LNCAP (cell line): ENCODE results near the gene UNC93B1.

Experiments used
- TF ChIP-seq, protein P1 (sequence below): fragments of 450-650 bp; IDR thresholded peaks from 2 replicates; pipeline ENCODE4 v1.5.1; 2017; ENCODE audit warnings: mild to moderate bottlenecking

The UNC93B1 gene

DNA sequence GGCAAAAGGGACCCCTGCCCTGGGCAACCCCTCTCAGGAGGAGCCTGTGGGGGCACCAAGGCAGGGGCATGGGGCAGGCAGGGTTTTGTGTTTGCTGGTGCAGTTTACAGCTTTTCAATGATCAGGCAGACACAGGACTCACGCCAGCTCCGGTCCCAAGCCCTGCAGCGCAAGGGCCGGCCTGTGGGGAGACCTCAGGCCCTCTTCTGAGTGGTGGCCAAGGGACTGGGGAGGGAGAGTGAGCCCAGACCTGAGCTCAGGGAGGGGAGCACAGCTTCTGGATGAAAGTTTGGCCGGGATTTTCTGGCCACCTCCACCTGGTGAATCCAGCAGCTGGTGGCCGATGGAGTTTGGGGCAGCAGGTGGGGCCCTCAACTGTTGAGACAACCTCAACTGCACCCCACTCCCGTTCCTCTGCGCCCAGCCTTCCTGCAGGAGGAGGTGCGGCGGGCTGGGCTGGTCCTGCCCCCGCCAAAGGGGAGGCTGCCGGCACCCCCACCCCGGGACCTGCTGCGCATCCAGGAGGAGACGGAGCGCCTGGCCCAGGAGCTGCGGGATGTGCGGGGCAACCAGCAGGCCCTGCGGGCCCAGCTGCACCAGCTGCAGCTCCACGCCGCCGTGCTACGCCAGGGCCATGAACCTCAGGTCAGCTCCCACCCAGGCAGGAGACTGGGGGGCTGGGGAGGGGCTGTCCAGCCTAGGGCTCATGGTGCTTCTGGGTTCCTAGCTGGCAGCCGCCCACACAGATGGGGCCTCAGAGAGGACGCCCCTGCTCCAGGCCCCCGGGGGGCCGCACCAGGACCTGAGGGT, 38.5 kb upstream of the UNC93B1 start:
- TF ChIP-seq, protein P1, sequence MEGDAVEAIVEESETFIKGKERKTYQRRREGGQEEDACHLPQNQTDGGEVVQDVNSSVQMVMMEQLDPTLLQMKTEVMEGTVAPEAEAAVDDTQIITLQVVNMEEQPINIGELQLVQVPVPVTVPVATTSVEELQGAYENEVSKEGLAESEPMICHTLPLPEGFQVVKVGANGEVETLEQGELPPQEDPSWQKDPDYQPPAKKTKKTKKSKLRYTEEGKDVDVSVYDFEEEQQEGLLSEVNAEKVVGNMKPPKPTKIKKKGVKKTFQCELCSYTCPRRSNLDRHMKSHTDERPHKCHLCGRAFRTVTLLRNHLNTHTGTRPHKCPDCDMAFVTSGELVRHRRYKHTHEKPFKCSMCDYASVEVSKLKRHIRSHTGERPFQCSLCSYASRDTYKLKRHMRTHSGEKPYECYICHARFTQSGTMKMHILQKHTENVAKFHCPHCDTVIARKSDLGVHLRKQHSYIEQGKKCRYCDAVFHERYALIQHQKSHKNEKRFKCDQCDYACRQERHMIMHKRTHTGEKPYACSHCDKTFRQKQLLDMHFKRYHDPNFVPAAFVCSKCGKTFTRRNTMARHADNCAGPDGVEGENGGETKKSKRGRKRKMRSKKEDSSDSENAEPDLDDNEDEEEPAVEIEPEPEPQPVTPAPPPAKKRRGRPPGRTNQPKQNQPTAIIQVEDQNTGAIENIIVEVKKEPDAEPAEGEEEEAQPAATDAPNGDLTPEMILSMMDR: no peak

DNA sequence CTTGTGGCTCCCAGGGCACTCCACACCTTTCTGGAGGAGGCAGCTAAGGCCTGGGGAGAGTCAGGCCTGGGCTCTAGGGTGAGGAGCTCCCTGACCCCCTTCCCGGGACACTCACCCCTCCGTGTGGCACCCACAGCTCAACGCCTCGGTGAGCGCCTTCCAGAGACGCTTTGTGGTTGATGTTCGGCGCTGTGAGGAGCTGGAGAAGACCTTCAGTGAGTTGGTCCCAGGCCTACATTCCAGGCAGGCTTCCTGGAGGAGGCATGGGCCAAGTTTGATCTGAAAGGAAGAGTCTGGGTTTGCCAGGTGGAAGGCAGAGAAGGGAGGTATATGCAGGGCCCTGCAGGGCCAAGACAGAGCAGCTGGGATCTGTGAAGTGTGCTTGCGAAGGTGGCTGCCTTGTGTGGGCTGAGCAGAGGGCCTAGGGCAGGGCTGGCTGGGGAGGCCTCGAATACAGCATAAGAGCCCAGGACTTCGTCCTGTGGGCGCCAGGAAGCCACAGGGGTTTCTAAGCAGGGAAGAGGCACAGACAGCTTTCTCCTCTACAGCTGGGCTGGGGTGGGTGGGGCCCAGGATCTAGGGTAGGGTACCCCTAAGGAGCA, 37.8 kb upstream of the UNC93B1 start:
- TF ChIP-seq, protein P1: no peak

DNA sequence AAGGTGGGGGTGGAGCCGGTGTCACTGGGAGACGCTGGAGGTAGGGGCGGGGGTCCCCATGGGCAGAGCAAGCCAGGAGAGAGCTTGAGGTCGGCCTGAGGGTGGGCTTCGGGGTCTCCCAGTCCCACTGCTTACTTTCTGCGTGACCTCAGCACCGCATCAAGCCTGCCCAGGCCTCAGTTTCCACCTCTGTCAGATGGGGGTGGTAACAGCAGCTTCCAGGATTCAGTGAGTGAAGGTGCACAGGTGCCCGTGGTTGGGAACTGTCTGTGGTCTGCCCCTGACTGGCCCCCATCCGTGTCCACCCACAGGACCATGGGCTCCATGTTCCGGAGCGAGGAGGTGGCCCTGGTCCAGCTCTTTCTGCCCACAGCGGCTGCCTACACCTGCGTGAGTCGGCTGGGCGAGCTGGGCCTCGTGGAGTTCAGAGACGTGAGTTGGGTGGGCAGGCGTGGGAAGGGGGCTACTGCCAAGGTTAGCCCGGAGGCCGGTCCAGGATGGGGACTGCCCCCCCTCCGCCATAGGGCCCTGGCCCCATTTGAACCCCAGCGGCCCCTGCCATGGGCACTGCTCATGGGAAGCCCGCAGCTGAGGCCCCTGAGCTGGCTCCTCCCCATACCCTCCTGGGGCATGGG, 37.2 kb upstream of the UNC93B1 start:
- TF ChIP-seq, protein P1: no peak

DNA sequence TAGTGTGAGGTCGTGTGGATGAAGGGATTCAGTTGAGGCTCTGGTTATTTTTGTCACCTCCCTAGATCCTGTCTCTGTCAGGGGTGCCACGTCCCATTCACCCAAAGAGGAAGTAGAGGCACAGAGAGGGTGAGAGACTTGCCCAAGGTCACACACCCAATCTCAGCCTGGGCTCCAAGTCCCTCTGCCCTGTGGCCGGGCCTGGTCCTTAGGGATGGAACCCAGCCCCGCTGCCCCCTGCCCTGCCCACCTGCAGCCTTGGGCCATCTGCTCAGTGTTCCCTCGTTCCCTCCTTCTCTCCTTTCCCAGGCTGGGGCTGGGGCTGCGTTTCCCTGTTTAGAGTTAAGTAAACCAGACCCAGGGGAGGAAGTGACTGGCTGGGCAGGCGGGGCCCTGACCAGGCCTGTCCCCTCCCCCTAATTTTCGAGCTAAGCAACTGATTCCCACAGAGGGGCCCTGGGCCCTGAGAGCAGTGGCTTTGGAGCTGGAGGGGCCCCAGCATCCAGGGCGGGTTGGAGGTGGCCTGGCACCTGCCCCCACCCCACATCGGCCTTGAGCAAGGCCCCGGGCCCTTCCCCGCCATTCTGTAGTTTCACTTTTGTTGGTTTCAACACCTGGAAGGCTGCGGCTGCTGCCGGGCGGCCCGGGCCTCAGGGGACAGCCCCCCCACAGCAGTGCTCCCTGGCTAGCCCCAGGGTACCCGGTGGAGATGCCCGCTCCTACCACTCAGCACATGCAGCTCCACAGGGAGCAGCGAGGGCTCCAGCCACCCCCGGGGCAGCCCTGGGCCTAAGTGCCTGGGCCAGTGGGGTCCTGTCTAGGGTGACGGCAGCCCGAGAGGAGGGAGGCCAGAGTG, 36.4 kb upstream of the UNC93B1 start:
- TF ChIP-seq, protein P1: no peak

DNA sequence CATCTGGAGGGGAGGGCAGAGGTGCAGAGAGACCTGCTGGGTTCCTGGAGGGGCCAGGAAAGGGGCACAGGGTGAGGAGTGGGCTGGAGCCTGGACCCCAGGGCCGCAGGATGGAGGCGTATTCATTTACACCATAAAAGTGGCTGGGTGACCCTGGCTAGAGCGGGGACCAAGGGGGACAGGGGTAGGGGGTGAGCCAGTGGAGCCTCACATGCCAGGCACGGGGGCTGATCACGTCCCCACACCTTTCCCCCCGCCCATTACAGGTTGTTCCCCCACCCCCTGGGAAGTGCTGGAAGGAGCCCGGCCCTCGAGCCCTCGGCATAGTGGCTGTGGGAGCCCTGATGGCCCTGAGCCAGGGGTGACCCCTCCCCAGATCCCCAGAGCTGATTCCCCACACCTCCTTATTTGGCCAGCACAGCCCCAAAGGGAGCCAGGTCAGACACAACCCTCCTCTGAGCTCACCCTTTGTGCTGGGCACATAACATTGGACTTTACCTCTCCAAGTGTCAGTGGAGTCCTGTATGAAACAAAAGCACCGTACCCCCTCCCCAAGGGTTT, 35.7 kb upstream of the UNC93B1 start:
- TF ChIP-seq, protein P1: no peak

DNA sequence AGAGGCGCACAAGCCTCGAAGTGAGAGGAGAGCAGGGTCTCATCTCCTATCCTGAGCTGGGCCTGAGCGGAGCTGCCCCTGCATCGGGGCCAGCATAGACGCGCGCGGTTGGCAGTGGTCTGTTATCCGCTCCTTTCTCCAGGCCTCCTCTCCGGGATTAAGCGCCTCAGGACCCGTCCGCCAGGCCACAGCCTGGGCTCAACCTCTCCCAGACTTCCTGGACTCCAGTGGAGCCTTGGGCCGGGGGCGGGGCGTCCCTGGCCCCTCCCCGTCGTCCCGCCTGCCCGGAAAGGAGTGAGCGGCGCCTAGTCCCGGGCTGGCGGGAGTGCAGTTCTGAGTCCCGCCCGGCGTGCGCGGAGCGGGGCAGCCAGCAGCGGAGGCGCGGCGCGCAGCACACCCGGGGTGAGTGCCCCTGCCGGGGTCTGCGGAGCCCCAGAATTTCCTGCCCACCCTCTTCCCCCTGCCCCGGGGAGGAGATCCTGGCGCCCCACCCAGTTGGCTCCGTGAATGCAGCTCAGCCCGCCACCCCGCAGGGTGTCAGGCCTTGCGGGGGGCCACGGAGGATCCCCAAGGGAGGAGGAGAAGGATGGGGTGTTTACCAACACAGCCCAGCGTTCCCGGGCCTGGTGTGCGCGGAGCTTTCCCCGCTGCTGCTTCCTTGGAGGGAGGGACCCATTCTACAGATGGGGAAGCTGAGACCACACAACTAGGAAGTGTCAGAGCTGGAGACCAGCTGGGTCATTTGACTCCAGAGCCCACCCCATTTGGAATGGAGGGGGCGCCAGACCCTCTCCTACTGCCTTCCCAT, 35.0 kb upstream of the UNC93B1 start, which contains the start of gene TCIRG1:
TCIRG1 (plus strand) TSS at position 308 of the 808 bp plus-strand sequence. CDS start 2,247 bp downstream, outside the sequence.
- TF ChIP-seq, protein P1: no peak
